Spinal cord (tissue), 10 donors: ENCODE results near the gene PSMA5. TPM values are rescaled to one million over a fixed set of nuclear protein-coding genes. Genes with fewer than 3 reads are reported as not detected.

Experiments
- DNase-seq, 6 donors: peaks; one replicate each; pipeline versions ENCODE4 v3.0.0 to v3.0.0-alpha.2; 2013 to 2015; ENCODE audit warnings: low spot score in 6 of 6, low read depth in 4 of 6
- H3K27ac ChIP-seq: one replicate; pipeline ENCODE4 v1.5.1; 2013; ENCODE audit warnings: low read depth, low read length, control low read depth
- H3K27me3 ChIP-seq: one replicate; pipeline ENCODE4 v1.6.1; 2013; ENCODE audit warnings: low read length; ENCODE audit not compliant: control insufficient read depth, insufficient read depth
- H3K36me3 ChIP-seq: one replicate; pipeline ENCODE4 v1.6.1; 2013; ENCODE audit warnings: low read length; ENCODE audit not compliant: control insufficient read depth, insufficient read depth
- H3K4me1 ChIP-seq: one replicate; pipeline ENCODE4 v1.6.1; 2013; ENCODE audit warnings: low read length; ENCODE audit not compliant: control insufficient read depth, insufficient read depth
- H3K4me3 ChIP-seq: one replicate; pipeline ENCODE4 v1.5.1; 2013; ENCODE audit warnings: low read depth, low read length, control low read depth
- H3K9me3 ChIP-seq: one replicate; pipeline ENCODE4 v1.6.1; 2013; ENCODE audit warnings: low read length; ENCODE audit not compliant: control insufficient read depth, insufficient read depth
- WGBS: methylation state at CpG from one replicate; pipeline ENCODE4 v1.1.5; 2013; ENCODE audit warnings: missing lambda C conversion rate; ENCODE audit not compliant: insufficient coverage; 5-methylcytosine and 5-hydroxymethylcytosine counted together
- polyA plus RNA-seq, 2 donors: library from polyadenylated mRNA; unstranded; fragments of 120-200 nt; gene quantifications; one replicate each; pipeline ENCODE4 v1.2.1, GENCODE V29; 2013; ENCODE audit not compliant: insufficient read length in 2 of 2
- total RNA-seq, 2 donors: library from RNA; depleted of rRNA in 1 of 2; stranded (reverse); fragments of 120-200 nt in 1 of 2; fragments of >200 nt in 1 of 2; gene quantifications; one replicate each; pipeline versions ENCODE4 v1.2.3 to v1.2.4, GENCODE V29; 2013 to 2014
- donor health status: healthy.

PSMA5 gene
- total and polyA plus RNA-seq, 4 donors = 33.3 to 86.0 (median 68.8) TPM

- H3K9me3 ChIP-seq = no peaks in the 10 kb centered on the region
- no peaks in the 10 kb centered on the region for H3K36me3 ChIP-seq
- no peak for DNase-seq
- no peak overlapping the region for H3K27ac ChIP-seq
- no peak overlapping the region for H3K4me3 ChIP-seq
- no peaks in the 10 kb centered on the region for H3K4me1 ChIP-seq
- WGBS = 60% methylated on average over 3 of the region's 5 CpGs
- H3K27me3 ChIP-seq = no peaks in the 10 kb centered on the region
Measured at GRCh38 chr1:109373126-109373525, 53.1 kb downstream of the PSMA5 start.

GRCh38 chr1:109372281-109372680, 54.0 kb downstream of the PSMA5 start:
- H3K9me3 ChIP-seq = no peaks in the 10 kb centered on the region
- no peak overlapping the region for H3K27ac ChIP-seq
- no peaks in the 10 kb centered on the region for H3K4me1 ChIP-seq
- H3K27me3 ChIP-seq = no peaks in the 10 kb centered on the region
- H3K36me3 ChIP-seq = no peaks in the 10 kb centered on the region
- no peak overlapping the region for H3K4me3 ChIP-seq
- WGBS = 100% methylated on average over 4 of the region's 6 CpGs
- no peak for DNase-seq

- DNase-seq = peak in 1 of 6 donors; percentile 20
- H3K27ac ChIP-seq = peak overlapping the region; percentile 42
Measured at GRCh38 chr1:109371341-109371739, 54.9 kb downstream of the PSMA5 start.

DNA sequence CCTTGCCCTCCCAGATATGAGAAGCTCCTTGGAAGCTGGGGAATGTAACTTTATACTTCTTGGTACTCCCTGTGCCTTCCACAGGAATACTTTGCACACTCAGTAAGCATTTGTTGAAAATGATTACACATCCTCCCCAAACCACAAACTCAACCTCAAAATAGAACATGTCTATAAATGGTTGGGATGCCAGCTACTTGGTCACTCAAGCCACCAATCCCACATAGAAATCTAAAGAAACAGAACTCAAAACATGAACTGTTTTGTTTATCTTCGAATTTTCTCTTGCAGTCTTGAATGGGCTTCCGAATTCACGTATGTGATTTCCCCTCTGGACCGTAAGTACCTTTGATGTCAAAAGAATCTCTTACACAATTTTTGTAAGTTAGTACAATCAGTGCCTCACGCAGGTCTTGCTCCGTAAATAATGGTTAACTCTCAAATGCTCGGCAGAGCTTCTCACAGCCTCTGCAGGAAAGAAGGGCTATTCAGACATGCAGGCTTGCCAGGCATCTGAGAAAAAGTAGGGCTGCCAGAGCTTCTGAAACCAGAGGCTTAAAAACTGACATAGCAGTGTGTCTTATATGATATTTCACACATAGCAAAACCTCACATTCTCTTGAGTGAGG, 55.4 kb downstream of the PSMA5 start:
- Histone ChIP-seq H3K36me3 (peaks cover 9% of the 10 kb centered on the region), H3K27me3 (no peaks in the 10 kb centered on the region), H3K4me1 (no peaks in the 10 kb centered on the region), H3K9me3 (no peaks in the 10 kb centered on the region), H3K27ac (peak overlapping the region; percentile 42), H3K4me3 (no peak overlapping the region)
- peak in 1 of 6 donors; percentile 14 for DNase-seq
- WGBS = 50% methylated on average over 7 of the region's 7 CpGs

More at GRCh38 chr1:109371341-109371739, 54.9 kb downstream of the PSMA5 start:
- 40% methylated on average over 3 of the region's 4 CpGs for WGBS
- Histone ChIP-seq H3K9me3 (no peaks in the 10 kb centered on the region), H3K4me1 (no peaks in the 10 kb centered on the region), H3K27me3 (no peaks in the 10 kb centered on the region), H3K36me3 (peaks cover 8% of the 10 kb centered on the region), H3K4me3 (no peak overlapping the region)

DNA sequence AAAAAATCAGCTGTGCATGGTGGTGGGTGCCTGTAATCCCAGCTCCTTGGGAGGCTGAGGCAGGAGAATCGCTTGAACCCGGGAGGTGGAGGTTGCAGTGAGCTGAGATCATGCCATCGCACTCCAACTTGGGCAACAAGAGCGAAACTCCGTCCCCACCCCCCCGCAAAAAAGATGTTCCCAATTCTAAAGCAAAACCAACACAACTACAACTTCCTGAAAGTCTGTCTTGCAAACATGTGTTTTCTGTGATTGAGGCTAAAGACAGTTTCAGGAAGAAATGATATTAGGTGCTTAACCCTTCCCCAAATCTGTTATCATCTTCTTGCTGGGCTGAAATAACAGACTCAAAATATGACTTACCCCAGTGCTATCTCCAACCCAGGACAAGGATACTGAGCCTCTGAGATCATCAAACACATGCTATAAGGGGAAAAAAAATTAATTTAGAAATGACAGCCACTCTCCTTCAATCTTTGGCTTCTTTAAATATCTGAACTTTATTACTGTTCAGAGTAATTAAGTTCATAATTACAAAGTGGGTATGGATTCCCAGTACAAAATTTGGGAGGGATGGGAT, 57.0 kb downstream of the PSMA5 start:
- DNase-seq = no peak
- Histone ChIP-seq H3K27ac (no peak overlapping the region), H3K4me3 (no peak overlapping the region), H3K36me3 (peaks cover 9% of the 10 kb centered on the region), H3K4me1 (peaks cover 3% of the 10 kb centered on the region), H3K9me3 (no peaks in the 10 kb centered on the region), H3K27me3 (no peaks in the 10 kb centered on the region)
- WGBS = no CpG with 5 or more reads among the region's 6 CpGs

- Histone ChIP-seq H3K36me3 (peaks cover 9% of the 10 kb centered on the region), H3K4me3 (no peak overlapping the region), H3K9me3 (no peaks in the 10 kb centered on the region), H3K27ac (no peak overlapping the region), H3K27me3 (no peaks in the 10 kb centered on the region), H3K4me1 (peaks cover 3% of the 10 kb centered on the region)
- no peak for DNase-seq
- WGBS = 0% methylated on average over 1 of the region's 1 CpG
Measured at GRCh38 chr1:109368464-109368863, 57.8 kb downstream of the PSMA5 start.

DNA sequence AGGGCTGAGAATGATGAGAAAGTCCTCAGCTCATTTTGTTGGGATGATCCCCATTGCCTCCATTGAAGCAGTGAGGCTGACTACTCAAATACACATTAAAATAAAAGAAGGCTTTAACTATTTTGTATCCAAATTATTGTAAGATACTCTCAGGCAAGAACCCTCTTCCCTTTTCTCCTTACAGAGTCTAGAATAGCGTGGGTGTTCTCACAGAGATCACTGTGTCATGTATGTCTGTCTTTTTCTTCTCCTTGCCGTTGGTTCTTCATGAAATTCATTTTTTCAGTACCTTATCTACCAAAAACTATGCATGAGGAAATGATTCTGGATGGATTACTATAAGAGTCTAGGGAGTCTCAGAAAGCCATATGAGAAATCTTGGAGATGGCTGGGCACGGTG, 58.6 kb downstream of the PSMA5 start:
- Histone ChIP-seq H3K4me1 (peaks cover 3% of the 10 kb centered on the region), H3K27ac (no peak overlapping the region)
- no CpG with 5 or more reads among the region's 3 CpGs for WGBS

DNA sequence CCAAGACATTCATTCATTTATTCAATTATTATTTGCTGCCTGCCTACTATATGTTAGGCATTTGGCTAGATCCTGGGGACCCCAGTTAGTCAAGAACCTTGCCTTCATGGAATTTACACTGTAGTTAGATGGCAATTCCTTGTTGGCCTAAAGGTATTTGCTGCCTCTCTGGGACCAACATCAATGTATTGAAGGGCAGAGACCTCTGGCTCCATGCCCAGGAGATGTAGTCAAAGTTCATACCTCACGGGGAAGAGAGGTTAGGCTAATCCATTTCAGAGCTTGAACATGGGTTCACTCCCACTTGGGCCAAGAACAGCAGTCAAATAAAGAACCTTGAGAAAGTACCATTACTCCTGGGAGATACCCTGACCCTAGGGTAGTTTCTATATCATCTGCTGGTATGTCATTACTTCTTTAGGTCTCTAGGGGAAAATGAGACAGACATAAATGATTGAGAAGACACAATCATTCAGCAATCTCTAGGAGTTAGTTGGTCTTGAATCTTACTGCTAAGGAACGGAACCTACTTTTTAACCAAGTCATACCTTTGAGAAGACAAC, 60.5 kb downstream of the PSMA5 start:
- DNase-seq = no peak
- Histone ChIP-seq H3K27me3 (no peaks in the 10 kb centered on the region), H3K4me1 (peaks cover 3% of the 10 kb centered on the region), H3K9me3 (no peaks in the 10 kb centered on the region), H3K36me3 (peaks cover 9% of the 10 kb centered on the region), H3K27ac (no peak overlapping the region), H3K4me3 (no peak overlapping the region)
- WGBS = no CpG with 5 or more reads among the region's 2 CpGs

More for the DNA sequence above, 58.6 kb downstream of the PSMA5 start:
- no peaks in the 10 kb centered on the region for H3K27me3 ChIP-seq
- peaks cover 9% of the 10 kb centered on the region for H3K36me3 ChIP-seq
- no peaks in the 10 kb centered on the region for H3K9me3 ChIP-seq
- no peak overlapping the region for H3K4me3 ChIP-seq
- no peak for DNase-seq

DNA sequence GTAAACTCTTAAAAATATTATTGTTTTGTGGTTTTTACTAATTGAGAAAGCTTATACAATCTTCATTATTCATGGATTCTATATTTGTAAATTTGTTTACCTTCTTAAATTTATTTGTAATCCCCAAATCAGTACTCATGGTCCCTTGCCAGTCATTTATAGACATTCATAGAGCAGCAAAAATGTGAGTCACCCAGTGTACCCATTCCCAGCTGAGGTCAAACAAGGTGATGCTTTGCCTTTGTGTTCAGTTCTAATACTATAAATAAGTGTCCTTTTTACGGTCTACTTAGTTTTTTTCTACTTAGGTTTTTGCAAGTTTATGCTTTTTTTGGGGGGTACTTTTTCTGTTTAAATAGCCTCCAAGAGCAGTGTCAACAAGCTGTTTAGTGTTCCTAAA, 64.6 kb downstream of the PSMA5 start:
- Histone ChIP-seq H3K9me3 (no peaks in the 10 kb centered on the region), H3K4me1 (peaks cover 3% of the 10 kb centered on the region), H3K27me3 (no peaks in the 10 kb centered on the region), H3K4me3 (no peak overlapping the region), H3K27ac (no peak overlapping the region), H3K36me3 (peaks cover 4% of the 10 kb centered on the region)
- no CpG with 5 or more reads among the region's 1 CpG for WGBS
- no peak for DNase-seq

DNA sequence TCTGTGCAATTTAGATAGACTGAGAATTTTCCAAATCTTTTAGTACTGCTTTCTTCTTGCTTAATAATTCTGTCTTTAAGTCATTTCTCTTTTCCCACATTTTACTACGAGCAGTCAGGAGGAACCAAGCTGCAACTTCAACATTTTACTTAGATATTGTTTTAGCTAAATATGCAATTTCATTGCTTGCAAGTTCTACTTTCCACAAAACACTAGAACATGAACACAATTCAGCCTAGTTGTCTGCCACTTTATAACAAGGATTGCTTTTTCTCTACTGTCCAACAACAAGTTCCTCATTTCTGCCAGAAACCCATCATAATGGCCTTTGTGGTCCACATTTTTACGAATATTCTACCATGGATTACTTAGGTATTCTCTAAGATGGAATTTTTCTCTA, 65.2 kb downstream of the PSMA5 start:
- no CpG with 5 or more reads among the region's 2 CpGs for WGBS

More for the DNA sequence above, 65.2 kb downstream of the PSMA5 start:
- Histone ChIP-seq H3K27me3 (no peaks in the 10 kb centered on the region), H3K36me3 (no peaks in the 10 kb centered on the region), H3K27ac (no peak overlapping the region), H3K4me1 (peaks cover 3% of the 10 kb centered on the region), H3K9me3 (no peaks in the 10 kb centered on the region), H3K4me3 (no peak overlapping the region)
- DNase-seq = no peak
